MG63 (cell line): ENCODE data around the gene PLOD3. TPM values are rescaled to one million over a fixed set of nuclear protein-coding genes. Genes with fewer than 3 reads are reported as not detected.

ENCODE experiments used
- DNase-seq: peaks from one replicate; pipeline ENCODE4 v3.0.0-alpha.2; 2020
- H3K27me3 ChIP-seq: fragments of 250-450 bp; sonication (Bioruptor Pico); 2 replicates; pipeline ENCODE4 v1.5.1; 2020; ENCODE audit warnings: mild to moderate bottlenecking, moderate library complexity
- H3K36me3 ChIP-seq: fragments of 250-450 bp; sonication (Bioruptor Pico); 2 replicates; pipeline ENCODE4 v1.5.1; 2020; ENCODE audit warnings: mild to moderate bottlenecking, moderate library complexity
- H3K4me3 ChIP-seq: fragments of 250-450 bp; sonication (Bioruptor Pico); 2 replicates; pipeline ENCODE4 v1.5.1; 2020; ENCODE audit warnings: mild to moderate bottlenecking, moderate library complexity
- H3K9me3 ChIP-seq: fragments of 250-450 bp; sonication (Bioruptor Pico); 2 replicates; pipeline ENCODE4 v1.5.1; 2020; ENCODE audit warnings: mild to moderate bottlenecking, moderate library complexity
- total RNA-seq: library from RNA; depleted of rRNA; stranded (reverse); fragments of >200 nt; shearing (Covaris generic); gene quantifications from 2 replicates; pipeline ENCODE4 v1.2.3, GENCODE V29; 2014; ENCODE audit warnings: low replicate concordance

Gene PLOD3
- total RNA-seq, 1 experiment from 2014 or later, result 25.6 TPM

- Histone ChIP-seq H3K4me3 (no peak overlapping the region), H3K27me3 (peaks cover 7% of the 10 kb centered on the region), H3K9me3 (no peaks in the 10 kb centered on the region), H3K36me3 (no peaks in the 10 kb centered on the region)
- DNase-seq, result no peak
Measured at GRCh38 chr7:101177644-101178043, 39.7 kb downstream of the PLOD3 start.

GRCh38 chr7:101175664-101176063, 41.7 kb downstream of the PLOD3 start:
- Histone ChIP-seq H3K36me3 (no peaks in the 10 kb centered on the region), H3K4me3 (no peak overlapping the region), H3K27me3 (peaks cover 23% of the 10 kb centered on the region)

GRCh38 chr7:101174322-101174854, 43.0 kb downstream of the PLOD3 start:
- DNase-seq, result no peak
- Histone ChIP-seq H3K36me3 (no peaks in the 10 kb centered on the region), H3K4me3 (no peak overlapping the region), H3K27me3 (peaks cover 36% of the 10 kb centered on the region), H3K9me3 (no peaks in the 10 kb centered on the region)

More at GRCh38 chr7:101175664-101176063, 41.7 kb downstream of the PLOD3 start:
- no peaks in the 10 kb centered on the region for H3K9me3 ChIP-seq
- DNase-seq, result no peak

GRCh38 chr7:101173752-101174244, 43.6 kb downstream of the PLOD3 start:
- no peak overlapping the region for H3K4me3 ChIP-seq
- H3K27me3 ChIP-seq, result peaks cover 36% of the 10 kb centered on the region
- DNase-seq, result peak; percentile 18

GRCh38 chr7:101172854-101173751, 44.3 kb downstream of the PLOD3 start:
- Histone ChIP-seq H3K27me3 (peaks cover 36% of the 10 kb centered on the region), H3K9me3 (no peaks in the 10 kb centered on the region), H3K36me3 (no peaks in the 10 kb centered on the region), H3K4me3 (no peak overlapping the region; the same call in 1 of the 2 replicates)
- DNase-seq, result peak; percentile 84

More at GRCh38 chr7:101173752-101174244, 43.6 kb downstream of the PLOD3 start:
- no peaks in the 10 kb centered on the region for H3K9me3 ChIP-seq
- no peaks in the 10 kb centered on the region for H3K36me3 ChIP-seq

- DNase-seq, result no peak
- no peaks in the 10 kb centered on the region for H3K36me3 ChIP-seq
- H3K4me3 ChIP-seq, result no peak overlapping the region
- H3K9me3 ChIP-seq, result no peaks in the 10 kb centered on the region
- H3K27me3 ChIP-seq, result peaks cover 36% of the 10 kb centered on the region
Measured at GRCh38 chr7:101172005-101172853, 45.2 kb downstream of the PLOD3 start.

- Histone ChIP-seq H3K27me3 (peaks cover 36% of the 10 kb centered on the region), H3K36me3 (no peaks in the 10 kb centered on the region), H3K4me3 (no peak overlapping the region), H3K9me3 (no peaks in the 10 kb centered on the region)
- no peak for DNase-seq
Measured at GRCh38 chr7:101171442-101171837, 45.9 kb downstream of the PLOD3 start.

- Histone ChIP-seq H3K9me3 (no peaks in the 10 kb centered on the region), H3K36me3 (no peaks in the 10 kb centered on the region), H3K4me3 (no peak overlapping the region), H3K27me3 (peaks cover 38% of the 10 kb centered on the region)
- no peak for DNase-seq
Measured at GRCh38 chr7:101170617-101171441, 46.6 kb downstream of the PLOD3 start.

- Histone ChIP-seq H3K27me3 (peaks cover 44% of the 10 kb centered on the region), H3K36me3 (no peaks in the 10 kb centered on the region), H3K4me3 (no peak overlapping the region), H3K9me3 (no peaks in the 10 kb centered on the region)
- peak; percentile 50 for DNase-seq
Measured at GRCh38 chr7:101169838-101170551, 47.4 kb downstream of the PLOD3 start.

- Histone ChIP-seq H3K27me3 (peaks cover 51% of the 10 kb centered on the region), H3K4me3 (no peak overlapping the region), H3K36me3 (no peaks in the 10 kb centered on the region), H3K9me3 (no peaks in the 10 kb centered on the region)
- no peak for DNase-seq
Measured at GRCh38 chr7:101169110-101169837, 48.1 kb downstream of the PLOD3 start.

GRCh38 chr7:101168412-101169049, 48.9 kb downstream of the PLOD3 start:
- H3K4me3 ChIP-seq, result no peak overlapping the region
- no peaks in the 10 kb centered on the region for H3K9me3 ChIP-seq
- peaks cover 55% of the 10 kb centered on the region for H3K27me3 ChIP-seq
- H3K36me3 ChIP-seq, result no peaks in the 10 kb centered on the region
- no peak for DNase-seq

- no peak for DNase-seq
- H3K27me3 ChIP-seq, result peaks cover 50% of the 10 kb centered on the region
Measured at GRCh38 chr7:101167645-101168411, 49.6 kb downstream of the PLOD3 start.

GRCh38 chr7:101166909-101167644, 50.3 kb downstream of the PLOD3 start:
- Histone ChIP-seq H3K27me3 (peaks cover 42% of the 10 kb centered on the region), H3K4me3 (no peak overlapping the region), H3K36me3 (no peaks in the 10 kb centered on the region), H3K9me3 (no peaks in the 10 kb centered on the region)
- DNase-seq, result no peak

More at GRCh38 chr7:101167645-101168411, 49.6 kb downstream of the PLOD3 start:
- no peaks in the 10 kb centered on the region for H3K36me3 ChIP-seq
- no peak overlapping the region for H3K4me3 ChIP-seq
- no peaks in the 10 kb centered on the region for H3K9me3 ChIP-seq

GRCh38 chr7:101166648-101166908, 50.8 kb downstream of the PLOD3 start:
- DNase-seq, result no peak
- peaks cover 37% of the 10 kb centered on the region for H3K27me3 ChIP-seq
- no peaks in the 10 kb centered on the region for H3K9me3 ChIP-seq
- no peak overlapping the region for H3K4me3 ChIP-seq
- no peaks in the 10 kb centered on the region for H3K36me3 ChIP-seq
